ENCODE results near the gene BAX.

Gene BAX

DNA sequence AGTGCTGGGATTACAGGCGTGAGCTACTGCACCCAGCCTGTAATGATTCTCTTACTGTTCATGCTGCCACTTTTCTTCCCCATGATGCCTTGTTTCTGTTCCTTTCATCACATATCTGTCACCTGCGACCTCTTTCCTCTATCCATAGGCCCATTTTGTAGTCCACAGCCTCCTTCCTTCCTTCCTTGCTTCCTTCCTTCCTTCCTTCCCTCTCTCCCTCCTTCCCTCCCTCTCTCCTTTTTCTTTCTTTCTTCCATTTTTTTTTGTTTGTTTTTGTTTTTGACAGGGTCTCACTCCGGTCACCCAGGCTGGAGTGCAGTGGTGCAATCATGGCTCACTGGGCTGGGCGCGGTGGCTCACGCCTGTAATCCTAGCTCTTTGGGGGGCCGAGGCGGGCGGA, 34.2 kb downstream of the BAX start:
- DNase-seq = no peak

DNA sequence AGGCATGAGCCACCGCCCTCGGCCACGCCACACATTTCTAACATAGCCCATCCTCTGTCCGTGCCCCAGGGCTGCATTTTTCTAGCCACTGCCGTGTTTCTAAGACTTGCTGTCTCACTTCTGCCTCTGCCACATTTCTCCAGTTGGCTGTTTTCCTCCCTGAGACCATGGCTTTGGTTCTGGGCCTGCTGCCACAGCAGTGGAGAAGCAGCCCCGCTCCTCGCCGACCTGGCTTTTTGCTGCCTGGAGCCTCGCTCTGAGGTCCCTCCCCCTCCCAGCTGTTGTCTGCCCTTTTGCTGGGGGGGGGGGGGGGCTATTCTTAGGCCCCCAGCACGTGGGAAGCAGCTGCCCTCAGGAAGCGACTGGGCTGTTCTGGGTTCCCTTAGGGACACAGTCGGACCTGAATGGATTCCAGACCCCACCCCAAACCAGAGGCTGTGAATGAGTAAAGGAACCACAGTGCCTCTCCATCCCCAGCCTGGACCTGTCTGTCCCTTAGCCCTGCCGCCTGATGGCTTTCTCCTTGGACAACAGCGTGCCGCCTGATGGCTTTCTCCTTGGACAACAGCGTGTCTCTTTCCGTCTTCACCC, 35.1 kb downstream of the BAX start:
- no peak for DNase-seq

DNA sequence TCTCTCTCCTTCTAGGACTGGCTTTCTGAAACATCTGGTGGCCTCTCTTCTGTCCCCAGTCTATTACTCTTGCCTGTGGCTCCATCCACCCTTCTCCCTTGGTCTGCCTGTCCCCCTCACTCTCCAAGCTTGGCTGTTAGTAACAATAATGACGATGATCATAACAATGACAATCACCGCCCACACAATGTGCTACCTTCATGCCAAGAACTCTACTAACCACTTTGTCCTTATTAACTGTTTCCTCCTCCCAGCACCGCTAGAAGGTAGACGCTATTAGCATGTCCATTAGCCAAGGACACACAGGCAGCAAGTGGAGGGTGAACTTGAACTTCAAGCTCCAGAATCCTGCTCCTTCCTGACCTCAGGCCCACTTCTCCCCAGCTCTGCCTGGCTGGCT, 35.7 kb downstream of the BAX start:
- DNase-seq = no peak

DNA sequence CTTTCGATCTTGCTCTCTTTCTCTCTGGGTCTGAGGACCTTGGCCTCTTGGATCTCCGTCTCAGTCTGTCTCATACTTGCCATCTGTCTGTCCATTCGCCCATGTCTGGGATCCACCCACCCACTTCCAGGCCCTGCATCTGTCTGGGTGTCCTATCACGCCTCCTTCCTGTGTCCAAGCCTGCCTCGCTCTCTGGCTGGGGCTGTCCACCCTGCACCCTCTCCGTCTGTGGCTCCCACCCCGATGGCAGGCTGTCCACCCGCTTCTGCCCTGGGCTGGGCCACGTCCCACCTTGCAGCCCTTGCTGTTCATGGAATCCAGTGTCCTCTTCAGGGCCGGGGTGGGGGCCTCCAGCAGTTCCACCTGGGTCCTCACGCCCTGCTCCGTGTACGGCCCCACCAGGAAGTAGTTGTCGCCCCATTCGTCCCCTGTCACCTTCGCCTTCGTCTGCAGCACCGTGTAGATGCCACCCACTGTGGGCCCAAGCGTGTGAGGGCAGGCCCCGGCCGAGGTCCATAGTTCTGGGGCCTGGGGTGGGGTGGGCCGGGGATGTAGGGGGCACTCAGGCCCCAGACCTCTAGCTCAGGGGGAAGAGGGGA, 36.4 kb downstream of the BAX start:
- no peak for DNase-seq

DNA sequence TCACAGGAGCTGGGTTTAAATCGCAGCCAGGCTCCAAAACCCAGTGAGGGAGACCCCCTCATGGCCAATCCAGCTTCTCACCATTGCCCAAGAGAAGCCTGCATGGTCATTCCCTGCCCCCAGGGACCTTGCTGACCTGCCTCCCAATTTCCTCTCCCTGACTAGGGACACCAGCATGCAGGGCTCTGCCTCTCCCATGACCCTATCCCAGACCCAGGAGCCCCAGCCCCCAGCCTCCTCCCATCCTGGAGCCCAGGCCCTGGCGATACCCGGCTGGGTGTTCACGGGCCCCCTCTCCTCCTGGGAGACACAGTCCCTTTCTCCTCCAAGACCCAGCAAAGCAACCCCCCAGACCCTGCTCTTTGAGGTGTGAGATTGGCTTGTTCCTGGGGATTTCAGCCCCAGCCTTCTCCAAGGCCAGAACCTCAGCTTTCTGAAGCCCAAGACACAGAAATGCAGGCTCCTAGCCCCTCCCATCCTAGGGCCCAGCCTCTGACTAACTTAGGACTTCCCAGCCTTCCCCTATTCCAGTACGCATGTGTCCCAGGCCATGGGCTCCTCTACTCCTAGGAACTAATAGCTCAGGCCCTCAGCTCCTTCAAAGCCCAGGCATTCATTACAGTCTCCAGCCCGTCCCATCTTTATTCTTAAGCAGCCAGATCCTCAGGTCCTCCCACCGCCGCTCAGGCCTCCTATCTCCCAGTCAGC, 37.4 kb downstream of the BAX start:
- no peak for DNase-seq

DNA sequence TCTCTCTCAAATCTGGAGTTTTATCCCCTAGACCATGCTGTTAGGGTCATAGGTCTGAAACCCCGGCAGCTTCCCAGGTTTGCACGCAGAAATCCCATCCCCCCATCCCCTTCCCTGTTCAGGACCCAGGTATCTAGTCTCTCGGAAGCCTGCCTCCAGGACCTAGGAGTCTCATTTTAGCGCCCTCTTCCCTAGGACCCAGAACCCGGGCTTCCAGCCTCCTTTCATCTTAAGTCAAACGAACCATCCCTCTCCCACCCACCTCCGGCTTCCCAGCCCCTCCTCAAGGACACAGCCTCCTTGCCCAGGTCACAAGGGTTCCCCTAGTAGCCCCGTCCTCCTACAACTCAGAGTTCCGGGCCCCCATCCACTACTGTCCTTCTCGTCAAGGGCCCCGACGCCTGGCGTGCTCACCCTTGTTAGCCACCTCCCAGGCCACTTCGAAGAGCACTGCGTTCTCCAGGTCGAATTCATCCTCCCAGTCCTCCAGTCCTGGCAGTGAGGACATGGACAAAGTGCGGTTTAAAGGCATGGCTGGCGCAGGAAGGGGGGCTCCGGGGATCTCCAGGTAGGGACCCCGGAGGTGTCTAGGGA, 38.0 kb downstream of the BAX start:
- DNase-seq = no peak

DNA sequence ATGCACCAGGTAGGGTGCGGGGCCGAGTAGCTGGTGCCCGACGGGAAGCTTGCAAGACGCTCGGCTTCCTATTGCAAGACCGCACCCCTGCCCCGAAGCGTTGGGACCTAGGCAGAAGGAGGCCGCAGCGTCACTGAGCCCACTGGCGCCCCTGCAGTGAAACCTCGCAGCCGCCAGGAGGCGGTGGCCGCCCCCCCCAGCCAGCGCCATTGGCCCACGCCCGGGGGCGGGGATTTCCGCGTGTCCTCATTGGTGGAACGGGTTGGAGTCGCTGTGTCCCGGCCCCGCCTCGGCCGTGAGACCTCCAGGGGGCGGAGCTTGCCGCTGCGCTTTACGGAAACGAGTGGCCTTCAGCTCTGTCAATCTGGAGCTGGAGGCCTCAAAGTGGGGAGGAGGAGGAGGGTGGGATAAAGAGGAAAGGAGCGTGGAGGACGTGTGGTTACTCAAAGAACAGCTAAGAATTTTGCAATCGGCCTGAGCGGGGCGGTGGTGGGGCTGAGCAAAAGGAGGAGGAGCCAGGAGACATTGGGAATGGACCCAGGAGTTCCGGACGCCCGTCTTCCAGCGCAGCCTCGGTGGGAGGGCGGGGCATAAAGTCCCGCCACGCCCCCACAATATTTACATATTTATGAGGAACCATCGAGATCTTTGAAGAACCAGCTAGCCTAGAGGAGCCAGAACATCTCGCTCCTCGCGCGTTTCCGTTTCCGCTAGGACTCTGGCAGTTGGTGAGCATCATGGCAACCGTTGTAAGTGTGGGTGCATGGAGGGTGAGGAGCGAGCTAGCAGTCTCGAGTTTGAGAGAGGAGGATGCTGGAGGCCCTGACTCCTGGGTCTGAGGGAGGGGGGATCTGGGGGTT, 38.7 kb downstream of the BAX start, which contains the start of the genes GYS1 and RUVBL2:
Gene GYS1 (minus strand): TSS at position 135 of the 860 bp plus-strand sequence. CDS start 197 bp downstream, outside the sequence.
Gene RUVBL2 (plus strand): TSS at position 713 of the 860 bp plus-strand sequence. CDS start 25 bp downstream, at position 738.
- DNase-seq = peak; percentile 97 to 99

DNA sequence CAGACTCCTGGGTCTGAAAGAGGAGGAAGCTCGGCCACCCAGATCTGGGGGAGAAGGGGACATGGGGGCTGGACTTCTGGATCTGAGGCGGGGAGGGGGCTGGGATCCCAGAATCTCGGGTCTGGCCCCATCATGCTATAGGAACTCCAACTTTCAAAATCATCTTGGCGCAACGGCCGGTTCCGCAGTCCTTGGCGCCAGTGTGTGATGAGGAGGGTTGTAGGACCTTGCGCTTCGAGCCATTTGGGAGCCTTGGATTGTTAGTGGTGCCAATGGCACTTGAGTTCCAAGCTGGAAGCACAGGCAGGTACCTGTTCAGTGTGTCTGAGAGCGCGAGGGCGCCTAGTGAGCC, 39.3 kb downstream of the BAX start:
- DNase-seq = no peak

DNA sequence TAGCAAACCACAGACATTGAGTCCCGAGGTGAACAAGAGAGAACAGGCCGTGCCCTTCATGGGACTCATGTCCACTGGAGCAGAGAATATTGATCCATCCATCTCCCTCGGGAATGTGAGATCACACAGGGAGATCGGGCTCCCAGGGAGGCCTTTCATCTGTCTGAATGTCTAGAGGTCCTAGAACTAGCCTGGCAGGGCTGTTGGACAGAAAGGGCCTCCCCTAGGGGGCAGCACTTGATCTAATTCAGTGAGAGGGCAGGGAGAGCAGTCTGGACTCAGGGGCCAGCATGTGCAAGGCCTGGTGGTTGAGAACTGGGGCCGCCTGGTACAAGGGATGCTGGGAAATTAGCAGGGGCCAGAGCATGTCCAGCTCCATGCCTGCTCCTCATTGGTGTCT, 43.3 kb downstream of the BAX start:
- no peak for DNase-seq

DNA sequence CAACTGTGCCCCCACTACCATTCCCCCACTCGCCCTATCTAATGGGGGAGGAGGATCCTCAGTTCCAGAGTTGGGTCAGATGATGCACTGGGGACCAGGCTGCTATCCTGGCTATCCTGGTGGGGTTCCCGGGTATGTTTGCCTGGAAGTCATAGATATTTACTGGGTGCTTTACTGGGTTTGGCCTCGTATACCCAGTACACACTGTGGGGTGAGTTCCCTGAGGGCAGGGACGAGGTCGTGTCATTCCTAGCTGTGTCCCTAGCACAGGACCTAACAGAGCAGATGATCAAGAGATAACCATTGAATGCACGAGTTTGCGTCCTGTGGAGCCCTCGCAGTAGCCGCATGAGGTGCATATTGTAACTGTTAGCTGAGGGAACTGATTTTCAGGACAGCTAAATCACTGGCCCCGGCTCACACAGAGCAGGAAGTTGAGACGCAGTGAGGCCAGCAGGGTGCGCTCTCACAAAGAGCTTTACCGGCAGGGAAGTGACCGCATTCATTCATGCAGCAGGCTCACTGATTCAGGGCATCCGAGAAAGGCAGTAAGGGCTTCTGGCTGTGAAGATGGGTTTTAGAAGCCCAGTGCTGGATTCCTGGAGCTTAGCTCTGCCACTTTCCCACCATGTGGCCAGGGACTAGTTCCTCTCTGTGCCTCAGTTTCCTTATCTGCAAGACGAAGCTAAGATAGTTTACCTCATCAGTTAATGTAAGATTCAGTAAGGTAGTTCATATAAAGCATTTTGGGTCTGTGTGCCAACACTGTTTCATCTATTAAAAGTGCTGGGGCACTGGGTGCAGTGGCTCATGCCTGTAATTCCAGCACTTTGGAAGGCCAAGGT, 45.0 kb downstream of the BAX start:
- no peak for DNase-seq

DNA sequence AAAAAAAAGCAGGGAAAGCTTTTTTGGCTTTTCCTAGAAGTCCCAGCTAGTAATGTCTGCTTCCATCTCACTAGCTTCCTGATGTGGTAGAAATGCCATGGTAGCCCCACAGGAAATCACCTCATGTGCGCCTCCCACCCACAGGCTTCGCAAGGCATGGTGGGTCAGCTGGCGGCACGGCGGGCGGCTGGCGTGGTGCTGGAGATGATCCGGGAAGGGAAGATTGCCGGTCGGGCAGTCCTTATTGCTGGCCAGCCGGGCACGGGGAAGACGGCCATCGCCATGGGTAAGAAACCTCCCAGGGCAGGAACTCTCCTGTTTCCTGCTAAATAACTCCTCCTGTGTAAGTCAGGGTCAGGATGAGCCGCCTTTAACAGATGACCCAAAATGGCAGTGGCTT, 49.5 kb downstream of the BAX start:
- DNase-seq = no peak

DNA sequence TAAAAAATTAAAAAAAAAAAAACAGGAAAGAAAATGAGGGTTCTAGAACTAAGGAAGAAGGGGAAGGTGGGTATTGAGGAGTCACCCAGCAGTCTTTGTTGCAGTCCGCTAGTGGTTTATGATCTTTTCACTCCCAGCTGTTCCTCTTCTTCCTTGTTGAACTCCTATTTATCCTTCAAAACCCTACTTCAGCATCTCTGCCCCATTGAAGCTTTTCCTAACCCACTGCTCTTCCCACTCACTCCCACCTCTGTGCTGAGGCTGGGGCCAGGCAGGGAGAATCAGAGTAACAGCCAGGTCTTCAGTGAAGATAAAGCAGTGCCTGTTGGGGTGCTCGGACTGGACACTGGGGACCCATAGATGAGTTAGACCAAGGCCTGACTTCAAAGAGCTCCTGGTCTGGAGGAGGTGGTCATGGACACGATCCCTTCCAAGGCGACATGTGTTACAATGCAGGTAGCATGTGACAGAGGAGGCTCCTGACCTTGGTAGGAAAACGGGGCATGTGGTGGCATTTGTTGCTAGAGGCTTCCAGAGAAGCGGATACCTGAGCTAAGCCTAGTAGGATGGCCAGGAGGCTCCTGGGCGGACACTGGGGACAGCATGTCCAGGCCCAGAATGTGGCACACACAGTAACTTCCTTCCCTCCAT, 50.4 kb downstream of the BAX start:
- no peak for DNase-seq

DNA sequence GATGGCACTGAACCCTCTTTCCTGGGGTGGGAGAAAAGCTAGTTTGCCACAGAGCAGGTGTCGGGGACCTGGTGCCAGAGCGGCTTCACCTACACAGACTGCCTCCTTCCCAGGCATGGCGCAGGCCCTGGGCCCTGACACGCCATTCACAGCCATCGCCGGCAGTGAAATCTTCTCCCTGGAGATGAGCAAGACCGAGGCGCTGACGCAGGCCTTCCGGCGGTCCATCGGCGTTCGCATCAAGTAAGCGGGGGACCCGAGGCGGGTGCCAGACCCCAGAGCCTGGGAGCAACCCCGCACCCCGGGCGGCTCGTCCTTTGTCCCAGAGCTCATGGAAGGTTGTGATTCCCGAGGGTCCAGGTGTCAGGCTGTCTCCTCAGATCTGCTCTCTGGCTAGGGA, 52.2 kb downstream of the BAX start:
- no peak for DNase-seq

DNA sequence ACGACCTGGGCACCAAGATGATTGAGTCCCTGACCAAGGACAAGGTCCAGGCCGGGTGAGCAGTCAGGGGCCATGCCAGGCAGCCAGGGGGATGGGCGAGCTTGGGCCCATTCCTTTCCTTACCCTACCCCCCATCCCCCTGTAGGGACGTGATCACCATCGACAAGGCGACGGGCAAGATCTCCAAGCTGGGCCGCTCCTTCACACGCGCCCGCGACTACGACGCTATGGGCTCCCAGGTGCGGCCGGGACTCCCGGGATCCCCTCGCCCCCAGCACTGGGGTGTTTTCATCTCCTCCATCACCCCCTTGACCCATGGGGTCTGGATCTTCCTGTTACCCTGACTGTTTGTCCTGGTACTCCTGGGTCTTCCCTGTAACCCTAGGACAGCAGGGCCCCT, 55.2 kb downstream of the BAX start:
- DNase-seq = no peak

DNA sequence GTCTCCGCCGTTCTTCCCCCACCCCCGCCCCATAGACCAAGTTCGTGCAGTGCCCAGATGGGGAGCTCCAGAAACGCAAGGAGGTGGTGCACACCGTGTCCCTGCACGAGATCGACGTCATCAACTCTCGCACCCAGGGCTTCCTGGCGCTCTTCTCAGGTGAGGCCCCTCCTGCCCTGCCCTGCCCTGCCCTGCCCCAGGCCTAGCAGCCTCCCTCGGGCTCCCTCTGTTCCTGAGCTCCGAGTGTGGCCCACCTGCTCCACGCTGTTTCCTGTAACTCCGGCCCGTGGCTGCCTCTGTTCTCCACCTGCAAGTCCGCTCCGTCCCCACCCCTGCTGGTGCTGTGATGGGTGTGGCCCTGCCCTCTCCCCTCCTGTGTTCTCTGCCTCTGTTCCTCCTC, 55.8 kb downstream of the BAX start:
- no peak for DNase-seq

DNA sequence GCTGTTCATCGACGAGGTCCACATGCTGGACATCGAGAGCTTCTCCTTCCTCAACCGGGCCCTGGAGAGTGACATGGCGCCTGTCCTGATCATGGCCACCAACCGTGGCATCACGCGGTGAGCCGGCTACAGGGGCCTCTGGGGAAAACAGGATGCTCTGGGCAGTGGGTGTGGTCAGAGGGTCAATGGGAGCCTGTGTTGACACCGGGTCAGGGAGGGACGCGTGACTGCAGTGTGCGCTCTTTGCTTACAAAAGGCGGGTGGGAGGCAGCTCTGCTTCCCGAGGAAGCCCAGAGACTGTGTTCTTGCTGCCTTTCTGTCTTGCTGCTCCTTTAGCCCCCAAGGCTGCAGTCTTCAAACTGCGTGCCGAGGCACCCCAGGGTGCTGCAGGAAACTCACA, 56.5 kb downstream of the BAX start:
- no peak for DNase-seq
